SK-N-SH (cell line): ENCODE measurements around the gene IRAK2.

Source experiments
- CTCF ChIP-seq: fragments of 200-600 bp; sonication (generic); IDR thresholded peaks from 2 replicates; pipeline ENCODE4 v1.6.1; 2017; ENCODE audit warnings: antibody characterized with exemption, mild to moderate bottlenecking, moderate library complexity
- EZH2phosphoT487 ChIP-seq: fragments of 200-600 bp; sonication (generic); IDR thresholded peaks from 2 replicates; pipeline ENCODE4 v1.6.1; 2017; ENCODE audit warnings: low read depth, mixed run types, mild to moderate bottlenecking, antibody characterized with exemption, moderate library complexity, borderline replicate concordance
- FOXJ3 ChIP-seq: sonication (generic); formaldehyde crosslinking; IDR thresholded peaks from 2 replicates; pipeline ENCODE4 v1.5.1; 2020; ENCODE audit warnings: mild to moderate bottlenecking, missing genetic modification reagents
- POLR2AphosphoS5 ChIP-seq: IDR thresholded peaks from 2 replicates; pipeline ENCODE4 v1.6.1; 2012; ENCODE audit warnings: low read depth, low read length
- REST ChIP-seq: IDR thresholded peaks from 2 replicates; pipeline ENCODE4 v1.6.1; 2012; ENCODE audit warnings: mild to moderate bottlenecking, low read depth, low read length, moderate library complexity
- SIN3A ChIP-seq: IDR thresholded peaks from 2 replicates; pipeline ENCODE4 v1.6.1; 2012; ENCODE audit warnings: low read depth, mild to moderate bottlenecking, low read length, moderate library complexity, borderline replicate concordance

GRCh38 chr3:10277115-10277625, 112.5 kb downstream of the IRAK2 start:
- TF ChIP-seq SIN3A (no peak), CTCF (no peak), FOXJ3 (CRISPR knock-in tag) (no peak), POLR2AphosphoS5 (no peak), EZH2phosphoT487 (no peak), REST (no peak)
